Measurements from ENCODE around the gene CXCL11.

The CXCL11 gene

DNA sequence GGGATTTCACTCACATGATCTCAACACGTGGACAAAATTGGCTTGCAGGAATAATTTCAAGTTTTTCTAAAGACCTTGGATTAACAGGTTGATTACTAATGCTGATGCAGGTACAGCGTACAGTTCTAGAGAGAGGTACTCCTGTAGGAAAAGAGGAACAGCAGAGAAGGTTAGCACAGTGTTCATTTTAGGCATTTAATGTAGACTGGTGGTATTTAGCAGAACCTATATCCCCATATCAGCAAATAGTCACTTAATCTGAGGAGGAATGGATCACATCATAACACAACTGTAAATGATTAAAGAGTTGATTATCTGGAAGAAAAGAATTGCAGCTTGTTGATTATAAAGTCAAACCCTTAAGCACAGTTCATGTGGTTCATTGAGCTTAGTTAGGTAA is 13.2 kb downstream of the CXCL11 start:
- Mint-ChIP-seq H3K4me3 (no peak overlapping the region), H3K27ac (no peak overlapping the region)

GRCh38 chr4:76022031-76022430 is 13.8 kb downstream of the CXCL11 start:
- H3K36me3 Mint-ChIP-seq (ENCODE audit: low read depth) = no peaks in the 10 kb centered on the region
- DNase-seq = no peak
- no peak overlapping the region for H3K4me3 Mint-ChIP-seq
- no peaks in the 10 kb centered on the region for H3K9me3 Mint-ChIP-seq
- peaks cover 20% of the 10 kb centered on the region for H3K4me1 Mint-ChIP-seq (ENCODE audit: low read depth)
- H3K27ac Mint-ChIP-seq = no peak overlapping the region
- H3K27me3 Mint-ChIP-seq = peaks cover 4% of the 10 kb centered on the region

More for the DNA sequence above, 13.2 kb downstream of the CXCL11 start:
- DNase-seq = no peak
- Mint-ChIP-seq H3K36me3 (ENCODE audit: low read depth) (no peaks in the 10 kb centered on the region), H3K4me1 (ENCODE audit: low read depth) (peaks cover 26% of the 10 kb centered on the region), H3K9me3 (no peaks in the 10 kb centered on the region), H3K27me3 (peaks cover 4% of the 10 kb centered on the region)

DNA sequence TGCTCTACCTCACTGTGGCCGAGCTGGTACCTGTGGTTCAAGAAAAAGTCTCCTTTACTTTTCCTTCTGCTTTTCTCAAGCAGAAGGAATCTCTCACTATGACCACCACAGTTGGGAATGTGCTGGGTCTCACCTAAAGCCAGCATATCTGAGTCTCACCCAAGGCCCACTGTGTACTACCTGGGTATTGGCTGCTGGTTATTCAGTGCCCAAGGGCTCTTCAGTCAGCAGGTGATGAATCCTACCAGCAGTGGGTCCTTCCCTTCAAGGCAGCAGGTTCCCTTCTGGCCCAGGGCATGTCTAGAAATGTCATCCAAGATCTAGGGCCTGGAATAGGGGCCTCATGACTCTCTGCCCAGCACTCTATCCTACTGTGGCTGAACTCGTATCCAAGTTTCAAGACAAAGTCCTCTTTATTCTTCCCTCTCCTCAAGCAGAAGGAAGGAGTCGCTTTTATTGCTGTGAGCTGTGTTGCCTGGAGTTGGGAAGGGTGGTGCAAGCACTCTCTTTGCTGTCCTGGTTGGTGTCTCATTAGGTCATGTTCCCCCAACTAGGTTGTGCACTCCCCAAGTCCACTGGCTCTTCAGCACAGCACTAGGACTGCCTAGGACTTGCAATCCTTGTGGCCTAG is 18.7 kb downstream of the CXCL11 start:
- Mint-ChIP-seq H3K27ac (no peak overlapping the region), H3K36me3 (ENCODE audit: low read depth) (no peaks in the 10 kb centered on the region), H3K9me3 (no peaks in the 10 kb centered on the region), H3K4me1 (ENCODE audit: low read depth) (peaks cover 10% of the 10 kb centered on the region), H3K4me3 (no peak overlapping the region), H3K27me3 (peaks cover 4% of the 10 kb centered on the region)
- no peak for DNase-seq

GRCh38 chr4:76016393-76016792 is 19.5 kb downstream of the CXCL11 start:
- H3K27me3 Mint-ChIP-seq = no peaks in the 10 kb centered on the region
- no peak overlapping the region for H3K4me3 Mint-ChIP-seq
- peak overlapping the region; percentile 45 for H3K27ac Mint-ChIP-seq
- H3K36me3 Mint-ChIP-seq (ENCODE audit: low read depth) = no peaks in the 10 kb centered on the region
- DNase-seq = no peak
- H3K9me3 Mint-ChIP-seq = no peaks in the 10 kb centered on the region
- peaks cover 10% of the 10 kb centered on the region for H3K4me1 Mint-ChIP-seq (ENCODE audit: low read depth)

GRCh38 chr4:76013540-76013939 is 22.3 kb downstream of the CXCL11 start:
- Mint-ChIP-seq H3K27ac (no peak overlapping the region), H3K36me3 (ENCODE audit: low read depth) (no peaks in the 10 kb centered on the region), H3K27me3 (no peaks in the 10 kb centered on the region), H3K9me3 (no peaks in the 10 kb centered on the region), H3K4me3 (no peak overlapping the region), H3K4me1 (ENCODE audit: low read depth) (peaks cover 10% of the 10 kb centered on the region)
- no peak for DNase-seq

- H3K9me3 Mint-ChIP-seq = no peaks in the 10 kb centered on the region
- H3K27me3 Mint-ChIP-seq = peaks cover 5% of the 10 kb centered on the region
- H3K27ac Mint-ChIP-seq = no peak overlapping the region
- H3K4me3 Mint-ChIP-seq = no peak overlapping the region
- H3K36me3 Mint-ChIP-seq (ENCODE audit: low read depth) = no peaks in the 10 kb centered on the region
- peaks cover 10% of the 10 kb centered on the region for H3K4me1 Mint-ChIP-seq (ENCODE audit: low read depth)
- DNase-seq = no peak
Measured at GRCh38 chr4:76012388-76012801, 23.5 kb downstream of the CXCL11 start.

DNA sequence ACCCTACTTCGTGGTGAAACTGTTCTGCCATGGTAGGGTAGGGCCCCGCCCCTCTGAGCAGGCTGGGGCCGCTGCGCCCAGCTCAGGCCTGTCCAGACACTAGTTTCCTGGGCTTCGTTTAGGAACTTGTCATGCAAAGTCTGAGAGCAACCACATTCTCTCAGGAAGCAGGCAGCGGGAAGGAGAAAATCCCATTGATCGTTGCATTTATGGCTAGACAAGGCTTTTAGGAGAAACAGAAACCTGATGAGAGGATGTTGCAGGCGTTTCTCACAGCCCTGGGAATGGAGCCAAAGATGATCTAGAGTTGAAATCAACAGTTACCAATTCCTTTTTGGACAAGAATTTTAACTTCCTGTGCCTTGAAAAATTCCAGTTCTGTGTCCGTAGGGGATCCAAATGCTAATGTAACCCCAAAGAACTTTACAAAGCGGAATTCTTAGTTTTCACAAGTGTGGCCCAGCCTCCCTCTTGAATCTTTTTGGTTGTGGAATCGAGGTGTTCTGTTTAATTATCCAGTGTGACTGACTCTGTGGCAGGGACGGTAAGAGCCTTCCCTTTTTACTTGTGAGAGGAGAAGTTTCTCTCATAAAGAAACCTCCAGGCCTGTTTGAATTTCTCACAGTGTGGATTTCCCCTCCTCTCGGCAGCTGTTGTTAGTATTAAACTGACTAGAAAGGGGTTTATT is 24.0 kb downstream of the CXCL11 start:
- Mint-ChIP-seq H3K36me3 (ENCODE audit: low read depth) (no peaks in the 10 kb centered on the region), H3K27ac (no peak overlapping the region), H3K4me3 (no peak overlapping the region), H3K27me3 (peaks cover 5% of the 10 kb centered on the region), H3K4me1 (ENCODE audit: low read depth) (peaks cover 10% of the 10 kb centered on the region), H3K9me3 (no peaks in the 10 kb centered on the region)
- no peak for DNase-seq

- H3K9me3 Mint-ChIP-seq = no peaks in the 10 kb centered on the region
Measured at GRCh38 chr4:76011018-76011670, 24.7 kb downstream of the CXCL11 start.

GRCh38 chr4:76010576-76010975 is 25.3 kb downstream of the CXCL11 start:
- Mint-ChIP-seq H3K27me3 (peaks cover 13% of the 10 kb centered on the region), H3K36me3 (ENCODE audit: low read depth) (no peaks in the 10 kb centered on the region), H3K4me1 (ENCODE audit: low read depth) (peaks cover 4% of the 10 kb centered on the region), H3K27ac (no peak overlapping the region), H3K9me3 (no peaks in the 10 kb centered on the region), H3K4me3 (no peak overlapping the region)
- DNase-seq = no peak

More at GRCh38 chr4:76011018-76011670, 24.7 kb downstream of the CXCL11 start:
- Mint-ChIP-seq H3K36me3 (ENCODE audit: low read depth) (no peaks in the 10 kb centered on the region), H3K27me3 (peaks cover 7% of the 10 kb centered on the region), H3K4me1 (ENCODE audit: low read depth) (peaks cover 4% of the 10 kb centered on the region), H3K27ac (no peak overlapping the region), H3K4me3 (no peak overlapping the region)
- DNase-seq = no peak

DNA sequence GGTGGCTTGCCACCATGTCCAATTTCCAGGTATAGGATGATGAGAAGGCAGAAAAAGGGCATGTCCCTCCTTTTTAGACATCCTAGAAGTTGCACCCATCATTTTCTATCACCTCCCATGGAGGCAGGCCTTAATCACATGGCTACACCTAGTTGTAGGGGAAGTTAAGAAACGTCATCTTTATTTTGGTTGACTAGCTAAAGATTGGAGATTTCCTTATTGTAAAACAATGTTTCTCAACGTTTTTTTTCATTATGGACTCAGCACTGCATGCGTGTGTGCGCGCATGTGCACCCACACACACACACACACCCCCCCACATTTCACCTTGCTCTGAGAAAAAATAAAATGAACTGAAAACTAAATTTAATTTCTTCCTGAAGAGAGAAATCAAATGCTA is 26.6 kb downstream of the CXCL11 start:
- H3K9me3 Mint-ChIP-seq = no peaks in the 10 kb centered on the region
- no peaks in the 10 kb centered on the region for H3K36me3 Mint-ChIP-seq (ENCODE audit: low read depth)
- H3K27ac Mint-ChIP-seq = no peak overlapping the region
- H3K4me3 Mint-ChIP-seq = no peak overlapping the region
- H3K27me3 Mint-ChIP-seq = peaks cover 14% of the 10 kb centered on the region
- no peak for DNase-seq
- peaks cover 4% of the 10 kb centered on the region for H3K4me1 Mint-ChIP-seq (ENCODE audit: low read depth)

DNA sequence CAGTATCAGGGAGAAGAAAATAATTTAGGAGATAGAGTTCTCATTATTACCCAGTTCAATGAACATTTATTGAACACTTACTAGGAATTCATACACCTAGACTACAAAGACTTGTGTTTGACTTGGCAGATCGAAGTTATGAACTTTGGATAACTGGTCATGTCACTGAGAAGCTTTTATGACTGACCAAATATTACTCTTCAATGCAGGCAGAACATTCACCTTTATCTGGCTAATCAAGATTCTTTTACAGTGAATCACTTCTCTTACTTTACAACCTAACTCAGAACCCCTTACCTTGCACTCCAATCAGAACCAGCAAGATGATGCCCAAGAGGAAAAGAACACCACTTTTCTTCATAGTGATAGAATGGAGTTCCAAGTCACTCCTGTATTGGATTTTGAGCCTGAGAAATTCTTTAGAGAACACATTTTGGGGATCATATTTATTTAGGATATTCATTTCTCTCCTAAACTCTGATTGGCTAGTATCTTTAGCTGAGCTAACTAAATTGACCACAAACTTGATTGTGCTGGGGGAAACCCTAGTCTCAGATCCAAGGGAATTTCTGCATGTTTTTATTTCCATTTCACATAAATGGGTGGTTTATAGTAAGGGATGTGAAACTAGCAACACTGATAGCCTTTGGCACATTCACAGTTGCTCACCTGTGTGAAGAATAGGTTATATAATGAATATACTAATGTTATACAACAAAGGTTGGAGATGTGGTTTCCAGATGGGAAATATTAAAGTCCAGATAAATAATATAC is 28.6 kb downstream of the CXCL11 start, which contains the start of gene CXCL9:
CXCL9 (minus strand) TSS at position 421 of the 774 bp plus-strand sequence; CDS start at position 361, 60 bp downstream.
- H3K27ac Mint-ChIP-seq = no peak within 1 kb of the TSS
- H3K4me3 Mint-ChIP-seq = no peak within 1 kb of the TSS
- DNase-seq = no peak
- peaks cover 22% of the 10 kb centered on the region for H3K27me3 Mint-ChIP-seq
- H3K9me3 Mint-ChIP-seq = no peaks in the 10 kb centered on the region
- peaks cover 6% of the 10 kb centered on the region for H3K4me1 Mint-ChIP-seq (ENCODE audit: low read depth)
- H3K36me3 Mint-ChIP-seq (ENCODE audit: low read depth) = no peaks in the 10 kb centered on the region

DNA sequence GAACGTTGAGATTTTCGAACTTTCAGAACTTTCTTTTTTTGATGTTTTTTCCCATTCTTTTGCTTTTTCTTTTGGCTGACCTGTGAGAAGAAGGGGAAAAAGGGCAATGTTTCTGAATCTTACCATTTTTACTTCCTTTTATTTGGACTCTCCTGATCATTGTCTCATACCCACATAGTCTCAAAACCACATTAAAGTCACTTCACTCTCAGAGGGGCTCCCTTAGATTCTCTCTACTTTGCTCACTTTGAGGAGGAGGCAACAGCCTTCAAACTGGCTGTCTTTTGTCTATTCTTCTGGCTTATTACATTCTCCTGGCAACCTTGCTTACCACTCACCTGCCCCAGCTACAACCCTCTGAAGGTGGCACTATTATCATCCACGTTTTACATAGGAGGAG is 32.2 kb downstream of the CXCL11 start:
- Mint-ChIP-seq H3K36me3 (ENCODE audit: low read depth) (no peaks in the 10 kb centered on the region), H3K4me1 (ENCODE audit: low read depth) (peaks cover 3% of the 10 kb centered on the region), H3K9me3 (no peaks in the 10 kb centered on the region), H3K27me3 (peaks cover 22% of the 10 kb centered on the region), H3K27ac (no peak overlapping the region), H3K4me3 (no peak overlapping the region)
- DNase-seq = no peak

GRCh38 chr4:76003035-76003434 is 32.8 kb downstream of the CXCL11 start:
- Mint-ChIP-seq H3K4me3 (no peak overlapping the region), H3K27me3 (peaks cover 18% of the 10 kb centered on the region), H3K27ac (no peak overlapping the region), H3K36me3 (ENCODE audit: low read depth) (no peaks in the 10 kb centered on the region), H3K4me1 (ENCODE audit: low read depth) (peaks cover 3% of the 10 kb centered on the region), H3K9me3 (no peaks in the 10 kb centered on the region)
- no peak for DNase-seq

DNA sequence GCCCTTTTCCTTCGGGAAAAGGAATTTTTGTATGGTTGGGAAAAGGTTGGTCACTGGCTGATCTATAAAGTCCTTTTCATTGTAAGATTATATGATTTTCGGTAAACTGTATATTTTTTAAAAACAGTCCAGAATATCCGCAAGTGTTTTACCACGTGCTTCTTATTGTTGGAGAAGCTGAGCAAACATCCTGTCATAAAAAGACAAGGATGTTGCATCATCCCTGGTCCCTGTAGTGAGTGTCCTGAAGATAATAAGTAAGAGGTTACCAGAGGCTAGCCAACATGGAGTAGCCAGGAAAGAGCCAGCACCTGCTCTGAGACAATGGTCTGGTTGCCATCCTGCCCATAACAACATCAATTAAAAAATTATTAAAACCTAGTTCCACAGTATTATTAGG is 33.7 kb downstream of the CXCL11 start:
- peaks cover 17% of the 10 kb centered on the region for H3K27me3 Mint-ChIP-seq
- H3K36me3 Mint-ChIP-seq (ENCODE audit: low read depth) = no peaks in the 10 kb centered on the region

More for the DNA sequence above, 33.7 kb downstream of the CXCL11 start:
- Mint-ChIP-seq H3K27ac (no peak overlapping the region), H3K4me1 (ENCODE audit: low read depth) (peaks cover 3% of the 10 kb centered on the region), H3K9me3 (no peaks in the 10 kb centered on the region), H3K4me3 (no peak overlapping the region)
- no peak for DNase-seq
